ENCODE measurements around the gene SLC10A7. TPM values are rescaled to one million over a fixed set of nuclear protein-coding genes. Genes with fewer than 3 reads are reported as not detected.

Gene SLC10A7
- total RNA-seq, 1 donor from 2014 or later, result 30.6 TPM

GRCh38 chr4:146311238-146311970 lies 210.3 kb downstream of the SLC10A7 start:
- DNase-seq (ENCODE audit: low spot score), result no peak

DNA sequence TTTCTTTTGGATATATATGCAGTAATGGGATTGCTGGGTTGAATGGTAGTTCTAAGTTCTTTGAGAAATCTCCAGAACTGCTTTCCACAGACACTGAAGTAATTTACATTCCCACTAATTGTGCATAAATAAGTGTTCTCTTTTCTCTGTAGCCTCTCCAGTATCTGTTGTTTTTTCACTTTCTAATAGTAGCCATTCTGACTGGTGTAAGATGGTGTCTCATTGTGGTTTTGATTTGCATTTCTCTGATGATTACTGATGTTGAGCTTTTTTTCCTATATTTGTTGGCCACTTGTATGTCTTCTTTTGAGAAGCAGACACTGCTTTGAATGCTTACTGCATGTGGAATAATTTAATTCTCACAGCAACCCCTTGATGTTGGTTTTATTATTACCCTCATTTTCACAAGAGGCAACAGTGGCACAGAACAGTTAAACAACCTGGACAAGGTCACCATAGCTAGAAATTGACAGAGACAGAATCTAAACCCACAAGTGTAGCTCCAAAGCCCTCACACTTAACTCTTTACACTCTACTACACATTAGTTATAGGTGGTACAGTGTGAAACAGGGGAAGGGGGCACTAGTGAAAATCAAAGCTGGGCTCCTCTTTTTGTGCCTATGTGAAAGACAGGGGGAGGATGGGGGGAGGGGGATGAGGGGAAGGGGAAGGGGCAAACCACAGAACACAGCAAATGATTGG lies 211.3 kb downstream of the SLC10A7 start:
- DNase-seq (ENCODE audit: low spot score), result no peak

DNA sequence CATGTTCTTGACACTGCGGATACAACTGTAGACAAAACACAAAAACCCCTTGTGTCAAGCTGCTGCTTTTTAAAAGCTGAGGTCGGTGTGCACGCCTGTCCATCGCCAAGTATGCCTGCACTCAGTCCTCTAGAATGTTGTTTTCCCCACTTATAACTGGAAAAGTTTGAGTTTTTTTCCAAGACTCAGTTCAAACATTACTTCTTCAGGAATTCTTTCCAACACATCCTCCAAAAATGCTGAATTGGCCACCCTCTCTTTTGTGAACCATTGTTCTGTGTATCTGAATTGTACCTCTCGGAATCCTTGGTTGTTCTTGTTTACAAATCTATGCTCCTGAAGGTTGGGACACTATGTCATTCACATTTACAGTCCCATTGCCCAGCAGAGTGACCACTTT lies 212.8 kb downstream of the SLC10A7 start:
- no peak for DNase-seq (ENCODE audit: low spot score)

GRCh38 chr4:146302822-146303221 lies 218.9 kb downstream of the SLC10A7 start:
- DNase-seq (ENCODE audit: low spot score), result no peak

DNA sequence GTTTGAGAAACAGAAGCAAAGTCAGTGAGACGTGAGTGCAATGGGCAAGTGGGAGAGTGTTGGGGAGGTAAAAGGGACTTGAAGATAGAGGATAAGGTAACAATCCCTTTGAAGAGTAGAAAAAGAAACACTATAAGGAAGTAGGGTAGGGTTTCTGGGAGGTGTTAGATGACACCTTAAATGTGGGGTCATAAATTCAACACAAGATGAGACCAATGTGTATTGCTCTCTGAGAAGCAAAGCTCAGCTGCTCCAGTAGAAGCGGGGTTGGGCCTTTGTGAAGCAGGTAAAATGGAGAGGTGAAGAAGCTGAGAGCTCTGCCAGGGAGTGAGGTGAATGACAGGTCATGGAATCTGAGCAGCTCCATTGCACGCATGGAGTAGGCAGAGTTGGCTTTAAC lies 222.1 kb downstream of the SLC10A7 start:
- no peak for DNase-seq (ENCODE audit: low spot score)

DNA sequence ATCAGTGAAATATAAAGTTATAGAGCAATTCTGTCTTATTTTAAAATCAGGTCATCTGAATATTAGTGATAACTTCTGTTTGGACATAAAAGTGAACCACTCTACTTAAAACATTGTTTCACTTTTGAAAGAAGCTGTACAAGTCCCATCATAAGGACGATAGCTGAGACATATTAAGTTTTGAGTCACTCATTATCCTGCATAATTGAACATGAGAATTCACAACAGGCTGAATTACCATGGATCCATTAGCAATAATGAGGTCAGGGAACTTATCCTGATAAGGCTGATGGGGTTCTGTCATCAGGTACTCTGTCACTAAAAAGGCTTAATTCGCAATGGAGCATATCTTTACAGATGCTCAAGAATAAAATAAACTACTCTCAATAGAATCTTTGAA lies 227.0 kb downstream of the SLC10A7 start:
- DNase-seq (ENCODE audit: low spot score), result no peak

DNA sequence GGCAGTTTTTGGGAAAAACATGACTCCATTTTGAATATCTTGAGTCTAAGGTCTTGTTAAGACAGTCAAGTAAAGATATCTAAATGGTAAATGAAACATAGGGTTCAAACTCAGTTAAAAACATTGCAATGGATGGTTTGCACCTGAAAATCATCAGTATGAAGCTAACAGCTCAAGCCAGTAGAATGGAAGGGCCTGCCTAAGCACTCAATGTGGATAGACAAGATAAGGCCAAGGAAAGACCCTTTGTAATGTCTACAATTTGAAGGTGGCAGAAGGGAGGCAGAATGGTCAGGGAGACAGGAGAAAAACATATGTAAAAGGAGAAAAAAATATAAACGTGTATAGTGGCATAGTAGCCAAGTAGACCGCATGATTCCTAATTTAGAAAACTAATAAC lies 229.2 kb downstream of the SLC10A7 start:
- DNase-seq (ENCODE audit: low spot score), result no peak

- no peak for DNase-seq (ENCODE audit: low spot score)
These were observed 230.4 kb downstream of the SLC10A7 start for GRCh38 chr4:146291313-146291712.

DNA sequence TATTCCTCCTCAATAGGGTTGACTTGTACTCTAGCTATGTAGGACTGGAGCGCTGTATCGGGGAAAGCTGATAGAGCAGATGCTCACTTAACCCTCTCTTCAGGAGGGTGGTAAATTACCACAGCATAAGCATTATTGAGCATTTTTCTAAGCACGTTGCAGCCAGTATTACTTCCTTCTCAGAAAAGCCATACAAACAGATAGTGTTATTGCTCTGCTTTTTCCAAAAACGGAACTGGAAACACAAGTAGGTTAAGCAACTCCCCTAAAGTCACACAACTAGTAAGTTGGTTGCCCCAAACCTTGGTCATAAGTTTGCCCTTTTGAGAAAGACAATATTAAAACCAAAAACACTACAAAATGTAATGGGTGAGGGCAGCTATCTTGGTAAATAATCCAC lies 233.5 kb downstream of the SLC10A7 start:
- DNase-seq (ENCODE audit: low spot score), result no peak

GRCh38 chr4:146285037-146285436 lies 236.7 kb downstream of the SLC10A7 start:
- no peak for DNase-seq (ENCODE audit: low spot score)

- DNase-seq (ENCODE audit: low spot score), result no peak
These were observed 237.7 kb downstream of the SLC10A7 start for GRCh38 chr4:146283758-146284651.

DNA sequence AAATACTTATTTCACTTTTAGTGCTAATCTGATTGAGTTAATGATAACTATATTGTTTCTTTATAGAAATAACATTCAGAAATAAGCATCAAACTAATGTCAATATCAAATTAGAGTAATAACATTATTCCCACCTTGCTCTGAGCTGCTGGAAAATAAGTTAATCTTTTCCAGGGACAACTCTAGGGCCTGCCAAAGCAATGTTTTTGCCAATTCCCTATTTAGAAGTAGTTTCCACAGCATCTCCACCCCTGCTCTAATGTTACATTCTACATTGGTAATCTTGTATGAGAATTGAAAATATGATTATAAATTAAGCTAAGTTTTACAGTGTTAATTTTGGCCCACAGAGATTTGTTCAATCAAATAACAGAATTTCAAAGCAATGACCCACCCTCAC lies 239.1 kb downstream of the SLC10A7 start:
- DNase-seq (ENCODE audit: low spot score), result no peak

- no peak for DNase-seq (ENCODE audit: low spot score)
These were observed 242.8 kb downstream of the SLC10A7 start for GRCh38 chr4:146278986-146279385.

GRCh38 chr4:146275370-146275769 lies 246.4 kb downstream of the SLC10A7 start:
- DNase-seq (ENCODE audit: low spot score), result no peak

- no peak for DNase-seq (ENCODE audit: low spot score)
These were observed 247.0 kb downstream of the SLC10A7 start for GRCh38 chr4:146274774-146275173.

DNA sequence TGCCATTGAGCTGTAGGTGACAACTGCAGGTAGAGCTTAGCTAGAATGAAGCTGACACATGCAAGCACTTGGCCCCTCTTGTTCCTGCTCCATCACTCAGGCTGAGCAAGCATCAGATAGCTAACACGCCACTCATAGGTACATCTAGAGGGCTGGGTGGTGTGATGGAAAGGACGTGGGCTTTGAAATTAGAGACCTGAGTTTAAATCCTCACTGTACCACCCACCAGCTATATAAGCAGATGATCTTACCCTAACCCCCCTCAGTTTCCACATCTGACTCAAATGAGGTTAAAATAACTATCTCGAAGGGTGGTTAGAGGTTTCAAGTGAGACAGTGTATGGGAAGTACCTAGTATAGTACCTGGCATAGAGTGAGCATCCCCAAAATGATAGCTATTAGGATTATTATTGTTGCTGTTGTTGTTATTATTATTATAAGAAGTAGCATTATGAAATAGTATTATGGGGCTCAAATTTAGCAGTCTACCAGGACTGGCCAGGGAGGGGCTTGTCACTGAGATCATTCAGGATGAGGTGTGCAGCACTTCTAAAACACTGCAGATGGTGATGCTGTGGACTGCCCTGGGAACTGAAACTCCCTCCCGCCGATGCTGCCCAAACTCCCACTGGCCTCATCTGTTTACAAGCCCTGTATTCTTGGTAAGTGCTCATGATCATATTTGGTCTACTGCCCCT lies 248.4 kb downstream of the SLC10A7 start:
- DNase-seq (ENCODE audit: low spot score), result no peak

DNA sequence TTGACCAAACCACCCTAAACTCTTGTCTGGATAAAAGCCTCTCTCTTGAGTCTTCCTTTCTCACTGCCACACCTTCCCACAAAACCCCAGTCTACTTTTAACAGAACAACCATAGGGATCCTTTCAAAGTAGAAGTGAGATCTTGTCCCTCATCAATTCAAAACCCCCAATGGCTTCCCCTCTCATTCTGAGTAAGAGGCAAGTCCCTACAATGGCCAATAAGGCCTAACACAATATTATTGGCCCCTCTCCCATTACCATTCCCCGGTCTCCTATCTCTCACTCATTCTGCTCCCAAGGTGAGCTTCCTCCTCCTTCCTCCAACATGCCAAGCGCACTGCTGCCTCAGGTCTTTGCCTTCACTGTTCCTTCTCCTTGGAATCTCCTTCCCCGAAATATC lies 250.3 kb downstream of the SLC10A7 start:
- DNase-seq (ENCODE audit: low spot score), result no peak

GRCh38 chr4:146269228-146269653 lies 252.5 kb downstream of the SLC10A7 start:
- DNase-seq (ENCODE audit: low spot score), result no peak

DNA sequence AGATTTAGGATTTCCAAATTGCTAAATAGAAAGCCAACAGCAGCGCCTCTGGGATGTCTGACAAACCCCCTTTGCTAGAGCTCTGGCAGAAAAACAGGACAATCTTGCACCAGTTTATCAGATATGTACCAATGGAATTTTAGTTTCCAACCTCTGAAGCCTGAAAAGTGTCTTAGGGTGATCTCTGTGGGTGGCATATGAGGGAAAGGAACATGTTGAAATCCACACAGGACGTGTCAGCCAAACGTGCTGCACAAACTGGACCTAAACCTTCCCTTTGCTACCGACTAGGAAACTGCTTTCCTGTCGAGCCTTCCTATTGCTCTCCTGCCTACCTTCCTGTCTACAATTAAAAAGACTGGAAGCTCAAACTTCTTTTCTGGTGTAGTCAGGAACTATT lies 253.9 kb downstream of the SLC10A7 start:
- DNase-seq (ENCODE audit: low spot score), result no peak

DNA sequence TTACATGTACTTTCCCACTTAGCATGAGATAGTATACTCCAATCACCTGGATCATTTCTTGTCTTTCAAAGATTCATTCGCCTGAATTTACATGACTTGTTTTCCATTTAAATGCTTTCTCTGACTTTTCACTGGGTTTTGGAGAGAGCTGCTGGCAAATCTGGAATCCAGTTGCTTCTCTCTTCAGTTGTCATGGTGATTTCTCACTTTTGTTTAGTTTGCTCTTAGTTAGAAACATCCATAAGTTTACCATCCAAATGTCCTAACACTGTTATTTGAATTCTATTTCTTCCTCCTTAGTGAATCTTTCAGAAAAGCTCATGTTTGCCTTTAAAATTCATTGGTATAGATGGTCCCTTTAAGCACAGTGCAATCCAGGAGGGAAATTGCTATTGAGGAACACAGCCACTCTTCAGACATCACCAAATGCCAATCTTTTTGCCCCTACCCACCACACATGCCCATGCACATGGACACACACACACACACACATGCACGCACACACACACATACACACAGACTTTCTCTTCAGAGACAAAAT lies 255.7 kb downstream of the SLC10A7 start:
- DNase-seq (ENCODE audit: low spot score), result no peak

DNA sequence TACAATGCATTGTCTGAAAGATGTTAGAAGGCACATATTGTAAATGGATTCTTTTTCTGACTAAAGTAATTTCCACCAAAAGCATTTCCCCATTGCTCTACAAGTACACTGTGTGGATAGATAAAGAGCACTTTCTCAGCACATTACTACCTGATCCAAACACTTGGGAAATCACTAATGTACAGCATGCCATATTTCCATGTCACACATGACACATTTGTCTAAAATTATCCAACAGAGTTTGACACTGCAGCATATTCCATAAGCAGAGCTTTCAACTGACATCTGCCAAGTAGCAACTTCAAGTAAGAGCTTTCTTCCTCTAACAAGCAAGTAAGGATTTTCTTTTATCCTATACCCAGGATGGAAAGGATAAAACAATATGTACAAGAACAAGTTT lies 257.9 kb downstream of the SLC10A7 start:
- DNase-seq (ENCODE audit: low spot score), result no peak

Measured in umbilical cord (tissue), 2 donors.